NCI-H2196 (cell line): ENCODE data around the gene ZFYVE28.

Experiments used
- DNase-seq: peaks from one replicate; lab custom pipeline; 2025; ENCODE audit not compliant: unreplicated experiment; lab: John Stamatoyannopoulos, UW

The ZFYVE28 gene

GRCh38 chr4:2306773-2307410, 111.6 kb downstream of the ZFYVE28 start:
- DNase-seq = no peak

GRCh38 chr4:2305766-2306501, 112.5 kb downstream of the ZFYVE28 start:
- no peak for DNase-seq

GRCh38 chr4:2304877-2305561, 113.4 kb downstream of the ZFYVE28 start:
- DNase-seq = no peak

- DNase-seq = no peak
Observed at GRCh38 chr4:2304321-2304876, 114.0 kb downstream of the ZFYVE28 start.

- no peak for DNase-seq
Observed at GRCh38 chr4:2303686-2304320, 114.6 kb downstream of the ZFYVE28 start.

- no peak for DNase-seq
Observed at GRCh38 chr4:2303121-2303685, 115.2 kb downstream of the ZFYVE28 start.

GRCh38 chr4:2302387-2303119, 115.9 kb downstream of the ZFYVE28 start:
- DNase-seq = no peak

GRCh38 chr4:2301806-2302205, 116.6 kb downstream of the ZFYVE28 start:
- no peak for DNase-seq

- no peak for DNase-seq
Observed at GRCh38 chr4:2301225-2301642, 117.2 kb downstream of the ZFYVE28 start.

- DNase-seq = no peak
Observed at GRCh38 chr4:2300431-2301224, 117.8 kb downstream of the ZFYVE28 start.

GRCh38 chr4:2299794-2300193, 118.7 kb downstream of the ZFYVE28 start:
- no peak for DNase-seq

GRCh38 chr4:2298532-2298991, 119.9 kb downstream of the ZFYVE28 start:
- DNase-seq = no peak

GRCh38 chr4:2297606-2298531, 120.6 kb downstream of the ZFYVE28 start:
- no peak for DNase-seq

GRCh38 chr4:2296631-2297601, 121.5 kb downstream of the ZFYVE28 start:
- peak; percentile 34 for DNase-seq

GRCh38 chr4:2295900-2296442, 122.5 kb downstream of the ZFYVE28 start:
- no peak for DNase-seq

GRCh38 chr4:2295500-2295899, 122.9 kb downstream of the ZFYVE28 start:
- DNase-seq = no peak

- DNase-seq = no peak
Observed at GRCh38 chr4:2292646-2293108, 125.8 kb downstream of the ZFYVE28 start.
